AG04450 (cell line): ENCODE measurements around the gene RHBDL1. TPM values are rescaled to one million over a fixed set of nuclear protein-coding genes. Genes with fewer than 3 reads are reported as not detected.

ENCODE experiments used
- CTCF ChIA-PET: fragments of 300-600, 350-600 bp; formaldehyde crosslinking; extraction: SDS; loops from one replicate; lab custom pipeline; 2022; ENCODE audit warnings: antibody characterized with exemption, inconsistent platforms; lab: Charles Lee
- POLR2A ChIA-PET: fragments of 350-600 bp; formaldehyde crosslinking; extraction: SDS; loops from one replicate; lab custom pipeline; 2021; ENCODE audit warnings: antibody characterized with exemption, inconsistent platforms; lab: Yijun Ruan, JAX
- DNase-seq: peaks from one replicate; pipeline ENCODE4 v3.0.0-alpha.2; 2011; ENCODE audit warnings: low read depth, low spot score
- H3K27ac ChIP-seq: one replicate; pipeline ENCODE4 v1.5.1; 2012; ENCODE audit warnings: low read depth, low read length, control low read depth
- H3K27me3 ChIP-seq: one replicate; pipeline ENCODE4 v1.6.0; 2012; ENCODE audit warnings: low read length; ENCODE audit not compliant: control insufficient read depth, insufficient read depth
- H3K4me3 ChIP-seq: 2 replicates; pipeline ENCODE4 v1.5.1; 2011; ENCODE audit warnings: mild to moderate bottlenecking, low read depth, low read length, control low read depth
- H3K9me3 ChIP-seq: 2 replicates; pipeline ENCODE4 v1.5.1; 2012; ENCODE audit warnings: low read length; ENCODE audit not compliant: control insufficient read depth, insufficient read depth
- CTCF ChIP-seq: IDR thresholded peaks from 2 replicates; pipeline ENCODE4 v1.5.1; 2011; ENCODE audit warnings: low read depth, low read length, control low read depth, inconsistent platforms
- polyA plus RNA-seq: library from polyadenylated mRNA; depleted of rRNA; stranded (reverse); fragments of >200 nt; gene quantifications from 2 replicates; pipeline ENCODE4 v1.2.3, GENCODE V29; 2011

RHBDL1 gene
- polyA plus RNA-seq, 1 experiment, result 1.5 TPM

- DNase-seq, result no peak
- POLR2A ChIA-PET, result interaction anchor here (0.6 to 0.9 kb wide), 3 partner anchors 10 to 27 kb away, joined by 3 to 4 read pairs (median 3); no protein-coding TSS in a partner anchor
- Histone ChIP-seq H3K4me3 (peak overlapping the region; percentile 64), H3K9me3 (peaks cover 7% of the 10 kb centered on the region; the same call in 1 of the 2 replicates), H3K27me3 (no peaks in the 10 kb centered on the region), H3K27ac (peak overlapping the region; percentile 61)
- CTCF ChIA-PET, result no interaction called here
- TF ChIP-seq CTCF, result no peak
Measured at GRCh38 chr16:678858-679813, 3.7 kb downstream of the RHBDL1 start.

GRCh38 chr16:679814-680624, 4.5 kb downstream of the RHBDL1 start, which contains the start of gene STUB1:
TSS of gene STUB1 (plus strand) at chr16:680410. CDS start at chr16:680526, 116 bp downstream.
- Histone ChIP-seq H3K4me3 (peak within 1 kb of the TSS; percentile 73), H3K9me3 (peaks cover 10% of the 10 kb centered on the region; the same call in 1 of the 2 replicates), H3K27me3 (no peaks in the 10 kb centered on the region), H3K27ac (peak within 1 kb of the TSS; percentile 82)
- CTCF ChIA-PET, result no interaction called here
- TF ChIP-seq CTCF, result no peak
- DNase-seq, result peak; percentile 54
- POLR2A ChIA-PET, result interaction anchor here (0.8 to 1.6 kb wide), 3 partner anchors 10 to 13 kb away, joined by 4 to 10 read pairs (median 4); partner anchors contain the start of gene WDR24

- TF ChIP-seq CTCF, result no peak
- peaks cover 15% of the 10 kb centered on the region; the same call in 1 of the 2 replicates for H3K9me3 ChIP-seq
- H3K27ac ChIP-seq, result peak overlapping the region; percentile 31
- ChIA-PET CTCF (no interaction called here), POLR2A (interaction anchor here (0.8 to 1.6 kb wide), 3 partner anchors 9 to 14 kb away, joined by 4 to 10 read pairs (median 4); partner anchors contain the start of gene WDR24)
- no peak for DNase-seq
- peak overlapping the region; percentile 73 for H3K4me3 ChIP-seq
- H3K27me3 ChIP-seq, result no peaks in the 10 kb centered on the region
Measured at GRCh38 chr16:680625-680945, 5.1 kb downstream of the RHBDL1 start.

GRCh38 chr16:680967-681745, 5.7 kb downstream of the RHBDL1 start:
- DNase-seq, result no peak
- Histone ChIP-seq H3K9me3 (peaks cover 16% of the 10 kb centered on the region; the same call in 1 of the 2 replicates), H3K4me3 (peak overlapping the region; percentile 73), H3K27me3 (no peaks in the 10 kb centered on the region), H3K27ac (peak overlapping the region; percentile 31)
- no peak for TF ChIP-seq CTCF
- POLR2A ChIA-PET, result interaction anchor here (0.8 to 1.6 kb wide), 3 partner anchors 9 to 14 kb away, joined by 4 to 10 read pairs (median 4); partner anchors contain the start of gene WDR24
- CTCF ChIA-PET, result interaction anchor here (1.3 kb wide), 1 partner anchor 14 kb away, joined by 5 read pairs; the partner anchor contains the start of gene RHOT2
